Kidney (tissue), 14 donors: ENCODE measurements around the gene PTCHD4. TPM values are rescaled to one million over a fixed set of nuclear protein-coding genes. Genes with fewer than 3 reads are reported as not detected.
A peak's percentile ranks its signal among the peaks of the same experiment; 100 is the strongest.

ENCODE experiments used
- DNase-seq, 5 donors: peaks; one replicate each; pipeline ENCODE4 v3.0.0-alpha.2; 2013 to 2020
- FAIRE-seq: peaks from 2 replicates; lab custom pipeline; 2012; peaks lifted over from hg19 to GRCh38; lab: Jason Lieb, UNC
- H3K27ac ChIP-seq, 2 donors: one replicate each; pipeline ENCODE4 v1.7.0; 2013; ENCODE audit warnings: low read depth in 2 of 2, low read length in 2 of 2, inconsistent platforms in 1 of 2
- H3K27me3 ChIP-seq: one replicate; pipeline ENCODE4 v1.7.1; 2013; ENCODE audit warnings: low read length, inconsistent platforms; ENCODE audit not compliant: control insufficient read depth, insufficient read depth
- H3K36me3 ChIP-seq, 3 donors: one replicate each; pipeline versions ENCODE4 v1.7.0 to v1.7.1; 2013; ENCODE audit warnings: low read length in 3 of 3, control low read depth in 1 of 3, inconsistent platforms in 1 of 3; ENCODE audit not compliant: insufficient read depth in 3 of 3, control insufficient read depth in 2 of 3
- H3K4me1 ChIP-seq, 3 donors: one replicate each; pipeline versions ENCODE4 v1.7.0 to v1.7.1; 2013; ENCODE audit warnings: low read length in 3 of 3, inconsistent platforms in 1 of 3, low read depth in 1 of 3; ENCODE audit not compliant: control insufficient read depth in 2 of 3, insufficient read depth in 2 of 3
- H3K4me3 ChIP-seq, 3 donors: one replicate each; pipeline versions ENCODE4 v1.7.0 to v1.8.1; 2013; ENCODE audit warnings: low read length in 3 of 3, control low read depth in 1 of 3, inconsistent platforms in 1 of 3
- H3K9ac ChIP-seq, 3 donors: one replicate each; pipeline versions ENCODE4 v1.7.0 to v1.7.1; 2013; ENCODE audit warnings: low read length in 3 of 3, control low read depth in 1 of 3, inconsistent platforms in 1 of 3
- H3K9me3 ChIP-seq, 3 donors: one replicate each; pipeline versions ENCODE4 v1.7.0 to v1.7.1; 2013; ENCODE audit warnings: low read length in 3 of 3, control low read depth in 1 of 3, inconsistent platforms in 1 of 3; ENCODE audit not compliant: control insufficient read depth in 2 of 3, insufficient read depth in 1 of 3
- CTCF ChIP-seq: IDR thresholded peaks from 3 replicates; pipeline ENCODE4 v1.5.1; 2012; ENCODE audit warnings: mild to moderate bottlenecking, moderate library complexity, borderline replicate concordance; ENCODE audit not compliant: insufficient read depth; ENCODE audit errors: extremely low read depth
- intact Hi-C: fragments of 100-400 bp; cut with DNase I; formaldehyde crosslinking; loops from one replicate; pipeline ENCODE4 v1.11.1; 2022
- polyA plus RNA-seq: library from polyadenylated mRNA; stranded (reverse); fragments of 350-450 nt; fragmentation: Illumina TruSeq; extraction: RNeasy Lipid Tissue Mini Kit (QIAGEN cat#74804); gene quantifications from one replicate; pipeline ENCODE4 v1.2.3, GENCODE V29; 2014; ENCODE audit warnings: low read depth, low replicate concordance; ENCODE audit not compliant: insufficient read depth
- total RNA-seq: library from RNA; stranded (reverse); fragmentation: NEBNext Ultra II Directional; extraction: Animal tissue kit (Norgen Biotek cat#: 25700); gene quantifications from one replicate; pipeline ENCODE4 v1.2.1, GENCODE V29; 2021
- donor health status: control.
- donor health status: control.
- donor health status: control.
- donor health status: control.
- donor health status: control.
- donor health status: DM: yes; HTN: yes; CAD: no.
- donor health status: Normal renal cell carcinoma (clear cell type).

The PTCHD4 gene
- total and polyA plus RNA-seq, 2 donors from 2014 or later, result 0.24 to 1.7 TPM

GRCh38 chr6:48136856-48137255 is 25.9 kb upstream of the PTCHD4 start:
- no peak overlapping the region for H3K9ac ChIP-seq
- no peak for TF ChIP-seq CTCF
- H3K36me3 ChIP-seq, result no peaks in the 10 kb centered on the region
- FAIRE-seq, result no peak
- DNase-seq, result peak in 1 of 5 donors; percentile 38
- intact Hi-C loops, result no loop called here
- no peaks in the 10 kb centered on the region for H3K27me3 ChIP-seq
- no peak overlapping the region for H3K27ac ChIP-seq
- no peak overlapping the region for H3K4me3 ChIP-seq
- no peaks in the 10 kb centered on the region for H3K9me3 ChIP-seq
- no peaks in the 10 kb centered on the region for H3K4me1 ChIP-seq

- Histone ChIP-seq H3K27ac (no peak overlapping the region), H3K9me3 (no peaks in the 10 kb centered on the region), H3K9ac (no peak overlapping the region), H3K4me1 (no peaks in the 10 kb centered on the region), H3K4me3 (no peak overlapping the region), H3K36me3 (no peaks in the 10 kb centered on the region), H3K27me3 (no peaks in the 10 kb centered on the region)
- no peak for TF ChIP-seq CTCF
- intact Hi-C loops, result no loop called here
- no peak for DNase-seq
- FAIRE-seq, result no peak
Observed at GRCh38 chr6:48135323-48136084, 24.5 kb upstream of the PTCHD4 start.

GRCh38 chr6:48134246-48134645 is 23.2 kb upstream of the PTCHD4 start:
- H3K4me3 ChIP-seq, result no peak overlapping the region
- intact Hi-C loops, result no loop called here
- no peaks in the 10 kb centered on the region for H3K27me3 ChIP-seq
- no peaks in the 10 kb centered on the region for H3K36me3 ChIP-seq
- no peak overlapping the region for H3K9ac ChIP-seq
- FAIRE-seq (no peak), DNase-seq (no peak)
- no peak overlapping the region for H3K27ac ChIP-seq
- H3K4me1 ChIP-seq, result no peaks in the 10 kb centered on the region
- H3K9me3 ChIP-seq, result no peaks in the 10 kb centered on the region
- no peak for TF ChIP-seq CTCF
